ENCODE data around the gene FNDC7. TPM values are rescaled to one million over a fixed set of nuclear protein-coding genes. Genes with fewer than 3 reads are reported as not detected.

Gene FNDC7
- total RNA-seq (2021; ENCODE audit: unreplicated experiment) (0.05 TPM), Bru-seq, nascent RNA (percentile 20 among the genes with signal in this experiment), BruChase-seq, experiment 1, labeled RNA remaining after a 2-hour chase (percentile 28 among the genes with signal in this experiment), BruChase-seq, experiment 2, labeled RNA remaining after a 6-hour chase (percentile 26 among the genes with signal in this experiment)
- not detected for polyA plus RNA-seq (2012; ENCODE audit: insufficient read length)
- long read RNA-seq: 0 reads

GRCh38 chr1:108712606-108713150 lies at the start of gene FNDC7:
TSS of gene FNDC7 (plus strand) at chr1:108712908. CDS start at chr1:108712934, 26 bp downstream.
- no peak for ATAC-seq

GRCh38 chr1:108663074-108663473 lies 49.6 kb upstream of the FNDC7 start:
- ChIA-PET POLR2A (no interaction called here), CTCF (no interaction called here)
- TF ChIP-seq SIN3A (IDR thresholded peaks at IDR 0.05; ENCODE audit: borderline replicate concordance, insufficient read depth, low read depth, low read length) (no peak), TCF7L2 (IDR thresholded peaks at IDR 0.05; ENCODE audit: low read depth, low read length) (no peak)
- ATAC-seq: no peak
- peaks cover 3% of the 10 kb centered on the region; the same call in 1 of the 2 replicates for H3K4me1 ChIP-seq (ENCODE audit: control insufficient read depth, insufficient read depth, low read length)
- no peak overlapping the region for H3K27ac ChIP-seq (ENCODE audit: low read length)
- intact Hi-C loops (cut with micrococcal nuclease; ENCODE audit: unreplicated experiment) (no loop called here), in situ Hi-C loops (cut with HindIII; ENCODE audit: low pct_unique_long_range_greater_than_20kb, low sequenced_read_pairs) (no loop called here)
- BruUV-seq (replicated peaks): no TSS peak
- H3K36me3 ChIP-seq (ENCODE audit: control insufficient read depth, insufficient read depth, low read length): no peaks in the 10 kb centered on the region
- H3K4me3 ChIP-seq (ENCODE audit: low read depth in 2 of 2, low read length in 2 of 2): no peak overlapping the region
- DNase-seq (ENCODE audit: low read depth, low spot score): no peak
- no peaks in the 10 kb centered on the region for H3K9me3 ChIP-seq (ENCODE audit: control insufficient read depth, insufficient read depth, low read depth, low read length)
- no peaks in the 10 kb centered on the region for H3K27me3 ChIP-seq (ENCODE audit: control insufficient read depth, insufficient read depth, low read length)

More at GRCh38 chr1:108712606-108713150, at the start of gene FNDC7:
- DNase-seq (ENCODE audit: low read depth, low spot score): no peak
- in situ Hi-C loops (cut with HindIII; ENCODE audit: low pct_unique_long_range_greater_than_20kb, low sequenced_read_pairs): no loop called here
- no peaks in the 10 kb centered on the region for H3K4me1 ChIP-seq (ENCODE audit: control insufficient read depth, insufficient read depth, low read length)
- no peak for TF ChIP-seq REST (IDR thresholded peaks at IDR 0.05; ENCODE audit: insufficient read depth in 1 of 2, low read depth in 2 of 2, low read length in 1 of 2)
- no TSS peak for BruUV-seq (replicated peaks)
- no peaks in the 10 kb centered on the region for H3K27me3 ChIP-seq (ENCODE audit: control insufficient read depth, insufficient read depth, low read length)
- CTCF ChIA-PET: no interaction called here
- H3K36me3 ChIP-seq (ENCODE audit: control insufficient read depth, insufficient read depth, low read length): no peaks in the 10 kb centered on the region
- POLR2A ChIA-PET: no interaction called here
- no peak within 1 kb of the TSS for H3K4me3 ChIP-seq (ENCODE audit: low read depth in 2 of 2, low read length in 2 of 2)
- H3K9me3 ChIP-seq (ENCODE audit: control insufficient read depth, insufficient read depth, low read depth, low read length): no peaks in the 10 kb centered on the region
- H3K27ac ChIP-seq (ENCODE audit: low read length): no peak within 1 kb of the TSS
- intact Hi-C loops (cut with micrococcal nuclease; ENCODE audit: unreplicated experiment): no loop called here

DNA sequence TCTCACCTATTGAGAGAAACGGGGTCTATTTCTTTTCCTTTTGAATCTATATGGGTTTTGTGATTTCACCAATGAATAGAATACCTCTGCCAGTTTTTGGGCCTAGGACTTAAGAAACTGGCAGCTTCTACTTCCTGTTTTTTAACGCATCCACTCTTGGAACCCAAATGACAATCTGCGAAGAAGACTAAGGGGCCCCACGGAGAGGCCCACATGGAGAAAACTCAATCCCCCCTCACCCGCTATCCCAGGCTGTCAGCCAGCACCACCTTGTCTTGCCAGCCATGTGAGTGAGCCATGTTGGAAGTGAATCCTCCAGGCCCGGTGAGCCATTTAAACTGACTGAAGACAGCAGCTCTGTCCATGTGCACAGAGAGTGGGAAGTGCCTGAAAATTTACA lies 48.2 kb upstream of the FNDC7 start:
- POLR2A ChIA-PET: interaction anchor here (0.6 kb wide), 1 partner anchor 700 kb away, joined by 3 read pairs; no protein-coding TSS in a partner anchor
- Histone ChIP-seq H3K36me3 (ENCODE audit: control insufficient read depth, insufficient read depth, low read length) (no peaks in the 10 kb centered on the region), H3K4me3 (ENCODE audit: low read depth in 2 of 2, low read length in 2 of 2) (no peak overlapping the region), H3K27me3 (ENCODE audit: control insufficient read depth, insufficient read depth, low read length) (no peaks in the 10 kb centered on the region), H3K9me3 (ENCODE audit: control insufficient read depth, insufficient read depth, low read depth, low read length) (no peaks in the 10 kb centered on the region), H3K27ac (ENCODE audit: low read length) (no peak overlapping the region), H3K4me1 (ENCODE audit: control insufficient read depth, insufficient read depth, low read length) (peaks cover 3% of the 10 kb centered on the region; the same call in 1 of the 2 replicates)
- no TSS peak for BruUV-seq (replicated peaks)
- in situ Hi-C loops (cut with HindIII; ENCODE audit: low pct_unique_long_range_greater_than_20kb, low sequenced_read_pairs): no loop called here
- intact Hi-C loops (cut with micrococcal nuclease; ENCODE audit: unreplicated experiment): no loop called here
- CTCF ChIA-PET: no interaction called here
- no peak for DNase-seq (ENCODE audit: low read depth, low spot score)
- ATAC-seq: no peak
- no peak for TF ChIP-seq REST (IDR thresholded peaks at IDR 0.05; ENCODE audit: insufficient read depth in 1 of 2, low read depth in 2 of 2, low read length in 1 of 2)
- no peak for TF ChIP-seq SIN3A (IDR thresholded peaks at IDR 0.05; ENCODE audit: borderline replicate concordance, insufficient read depth, low read depth, low read length)
- no peak for TF ChIP-seq POLR2AphosphoS5 (IDR thresholded peaks at IDR 0.05; ENCODE audit: low read depth, low read length)
- TF ChIP-seq, protein P1, sequence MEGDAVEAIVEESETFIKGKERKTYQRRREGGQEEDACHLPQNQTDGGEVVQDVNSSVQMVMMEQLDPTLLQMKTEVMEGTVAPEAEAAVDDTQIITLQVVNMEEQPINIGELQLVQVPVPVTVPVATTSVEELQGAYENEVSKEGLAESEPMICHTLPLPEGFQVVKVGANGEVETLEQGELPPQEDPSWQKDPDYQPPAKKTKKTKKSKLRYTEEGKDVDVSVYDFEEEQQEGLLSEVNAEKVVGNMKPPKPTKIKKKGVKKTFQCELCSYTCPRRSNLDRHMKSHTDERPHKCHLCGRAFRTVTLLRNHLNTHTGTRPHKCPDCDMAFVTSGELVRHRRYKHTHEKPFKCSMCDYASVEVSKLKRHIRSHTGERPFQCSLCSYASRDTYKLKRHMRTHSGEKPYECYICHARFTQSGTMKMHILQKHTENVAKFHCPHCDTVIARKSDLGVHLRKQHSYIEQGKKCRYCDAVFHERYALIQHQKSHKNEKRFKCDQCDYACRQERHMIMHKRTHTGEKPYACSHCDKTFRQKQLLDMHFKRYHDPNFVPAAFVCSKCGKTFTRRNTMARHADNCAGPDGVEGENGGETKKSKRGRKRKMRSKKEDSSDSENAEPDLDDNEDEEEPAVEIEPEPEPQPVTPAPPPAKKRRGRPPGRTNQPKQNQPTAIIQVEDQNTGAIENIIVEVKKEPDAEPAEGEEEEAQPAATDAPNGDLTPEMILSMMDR (IDR thresholded peaks at IDR 0.05): no peak
- no peak for TF ChIP-seq TCF7L2 (IDR thresholded peaks at IDR 0.05; ENCODE audit: low read depth, low read length)
